OCI-LY7 (cell line): Measurements from ENCODE around the gene PRCP. TPM values are rescaled to one million over a fixed set of nuclear protein-coding genes. Genes with fewer than 3 reads are reported as not detected.
A peak's percentile ranks its signal among the peaks of the same experiment; 100 is the strongest.

Source experiments
- Bru-seq: library from RNA; stranded (reverse); fragments of 400-500 nt; gene quantifications from one replicate; lab custom pipeline; 2021; lab: Mats Ljungman, UMichigan
- BruChase-seq, 2 experiments: library from RNA; stranded (reverse); fragments of 400-500 nt; gene quantifications; one replicate each; lab custom pipeline; 2021; lab: Mats Ljungman, UMichigan
- BruUV-seq: library from RNA; stranded (reverse); fragments of 400-500 nt; replicated peaks from 2 replicates; lab custom pipeline; 2021; lab: Mats Ljungman, UMichigan
- CTCF ChIA-PET: fragments of 300-600 bp; sonication (Branson Sonifier 250); formaldehyde crosslinking; loops from one replicate; lab custom pipeline; 2022; ENCODE audit warnings: antibody characterized with exemption; ENCODE audit not compliant: unreplicated experiment; lab: Charles Lee
- POLR2A ChIA-PET: fragments of 300-600 bp; sonication (Branson Sonifier 250); formaldehyde crosslinking; loops from one replicate; lab custom pipeline; 2022; ENCODE audit warnings: antibody characterized with exemption; lab: Charles Lee
- DNase-seq: peaks from one replicate; pipeline ENCODE4 v3.0.0-alpha.2; 2015; ENCODE audit warnings: low spot score
- H2AFZ ChIP-seq: fragments of 200-600 bp; sonication (generic), shearing (Covaris generic); 2 replicates; pipeline ENCODE4 v1.6.1; 2014; ENCODE audit warnings: mild to moderate bottlenecking, antibody characterized with exemption, low read length, moderate library complexity
- H3K27ac ChIP-seq: fragments of 200-600 bp; sonication (generic); 2 replicates; pipeline ENCODE4 v1.5.1; 2014; ENCODE audit warnings: mixed run types, low read depth, mild to moderate bottlenecking, moderate library complexity, low read length, inconsistent platforms; ENCODE audit not compliant: poor library complexity, severe bottlenecking
- H3K36me3 ChIP-seq: fragments of 200-600 bp; sonication (generic); 2 replicates; pipeline ENCODE4 v1.6.1; 2014; ENCODE audit warnings: mild to moderate bottlenecking, antibody characterized with exemption, low read length, moderate library complexity, mixed read lengths; ENCODE audit not compliant: insufficient read depth
- H3K4me1 ChIP-seq: fragments of 200-600 bp; sonication (generic); 2 replicates; pipeline ENCODE4 v1.5.1; 2014; ENCODE audit warnings: mild to moderate bottlenecking, low read length; ENCODE audit not compliant: insufficient read depth, poor library complexity, severe bottlenecking
- H3K4me2 ChIP-seq: fragments of 200-600 bp; sonication (generic); 2 replicates; pipeline ENCODE4 v1.6.1; 2014; ENCODE audit warnings: mild to moderate bottlenecking, low read length
- H3K4me3 ChIP-seq: fragments of 200-600 bp; sonication (generic); 2 replicates; pipeline ENCODE4 v1.5.1; 2014; ENCODE audit warnings: mild to moderate bottlenecking, low read depth, low read length; ENCODE audit not compliant: poor library complexity, severe bottlenecking
- H3K79me2 ChIP-seq: fragments of 200-600 bp; sonication (generic); 2 replicates; pipeline ENCODE4 v1.6.1; 2016; ENCODE audit warnings: low read depth, mild to moderate bottlenecking, low read length, moderate library complexity, mixed read lengths; ENCODE audit not compliant: insufficient read depth
- H3K9me2 ChIP-seq: fragments of 200-600 bp; sonication (generic); 2 replicates; pipeline ENCODE4 v1.6.1; 2016; ENCODE audit warnings: mild to moderate bottlenecking, low read length, mixed read lengths; ENCODE audit not compliant: insufficient read depth
- H3K9me3 ChIP-seq: fragments of 200-600 bp; sonication (generic); 2 replicates; pipeline ENCODE4 v1.6.1; 2014; ENCODE audit warnings: mild to moderate bottlenecking, mixed run types, low read length, mixed read lengths
- H4K20me1 ChIP-seq: fragments of 200-600 bp; sonication (generic); 2 replicates; pipeline ENCODE4 v1.6.1; 2014; ENCODE audit warnings: mild to moderate bottlenecking, antibody characterized with exemption, low read length, moderate library complexity, mixed read lengths; ENCODE audit not compliant: insufficient read depth
- CTCF ChIP-seq: fragments of 200-600 bp; sonication (generic); conservative IDR thresholded peaks from 2 replicates; pipeline ENCODE4 v1.5.1; 2014; ENCODE audit warnings: mild to moderate bottlenecking, antibody characterized with exemption, low read length, moderate library complexity, mixed read lengths
- EZH2phosphoT487 ChIP-seq: fragments of 200-600 bp; sonication (generic); IDR thresholded peaks from 2 replicates; pipeline ENCODE4 v1.6.1; 2018; ENCODE audit warnings: low read depth, borderline replicate concordance, mild to moderate bottlenecking, mixed run types, antibody characterized with exemption, low read length, moderate library complexity, mixed read lengths
- intact Hi-C: fragments of 100-400 bp; cut with micrococcal nuclease; formaldehyde crosslinking; loops from one replicate; pipeline ENCODE4 v1.10.0; 2022; ENCODE audit not compliant: unreplicated experiment
- long read RNA-seq: library from polyadenylated mRNA; stranded (forward); transcript quantifications from one replicate; pipeline ENCODE4 v2.0.0, GENCODE V29; 2022
- total RNA-seq, 2 experiments: library from RNA; depleted of rRNA in 1 of 2; stranded (reverse); fragments of >200 nt in 1 of 2; shearing (Covaris generic) in 1 of 2; gene quantifications; 2 replicates each; pipeline ENCODE4 v1.2.3, GENCODE V29; 2014 to 2022

Gene PRCP
- total RNA-seq (2014; rRNA removed; shearing (Covaris generic)) (6.5 and 11.0 TPM in 2 replicates), total RNA-seq (2022) (17.4 and 18.3 TPM in 2 replicates), Bru-seq, nascent RNA (percentile 56 among the genes with signal in this experiment), BruChase-seq, experiment 1, labeled RNA remaining after a 6-hour chase (percentile 53 among the genes with signal in this experiment), BruChase-seq, experiment 2, labeled RNA remaining after a 2-hour chase (percentile 49 among the genes with signal in this experiment)
- long read RNA-seq, full-length matches to known transcripts, result 18 of 98 reads
- long read RNA-seq, partial matches to known transcripts, result 1 of 98 reads
- long read RNA-seq, other reads (novel, unspliced or antisense), result 79 of 98 reads

DNA sequence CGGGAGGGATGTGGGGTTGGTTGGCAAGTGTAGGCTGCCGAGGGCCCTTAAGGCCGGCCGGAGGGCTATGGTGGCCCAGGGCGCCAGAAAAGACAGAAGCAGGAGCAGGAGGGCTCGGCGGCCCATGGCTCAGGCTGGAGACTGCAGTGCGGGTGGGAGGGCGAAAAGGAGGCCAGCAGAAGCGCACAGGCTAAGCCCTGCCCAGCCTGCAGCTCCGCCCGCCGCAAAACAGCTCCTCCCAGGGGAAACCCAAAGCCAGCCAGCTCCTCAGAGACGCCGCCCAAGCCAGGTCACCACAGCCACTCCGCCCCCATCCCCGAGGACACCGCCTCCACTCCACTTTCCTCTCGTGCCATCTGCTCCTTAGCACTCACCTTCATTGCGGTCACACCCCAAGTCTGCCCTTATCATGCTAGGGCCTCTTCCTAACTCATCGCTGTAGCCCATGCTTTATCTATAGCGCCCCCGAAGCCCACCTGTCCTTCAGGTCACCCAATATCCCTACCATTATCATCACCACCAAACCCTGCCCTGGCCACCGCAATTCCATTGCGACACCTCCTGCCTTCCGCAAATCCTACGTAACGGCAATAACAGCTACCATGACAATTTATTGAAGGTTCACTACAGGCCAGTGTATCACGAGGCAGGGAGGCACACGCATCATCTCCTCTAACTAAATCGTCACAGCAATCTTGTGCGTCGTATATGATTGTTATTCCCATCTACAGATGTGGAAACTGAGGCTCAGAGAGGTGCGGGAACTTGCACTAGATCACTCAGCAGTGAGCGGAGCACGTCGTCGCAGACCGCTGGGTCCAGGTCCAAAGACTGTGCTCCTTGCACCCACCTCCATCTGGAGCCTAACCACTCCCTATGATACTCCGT is at the start of gene PRCP:
PRCP (minus strand) TSS at position 154 of the 888 bp plus-strand sequence; CDS start at position 126, 28 bp downstream.
- Histone ChIP-seq H3K79me2 (peaks cover 43% of the 10 kb centered on the region), H3K4me2 (peak within 1 kb of the TSS; percentile 81), H3K4me1 (peaks cover 55% of the 10 kb centered on the region), H3K4me3 (peak within 1 kb of the TSS; percentile 79), H4K20me1 (peaks cover 18% of the 10 kb centered on the region; the same call in 1 of the 2 replicates), H3K36me3 (no peaks in the 10 kb centered on the region; the same call in 1 of the 2 replicates), H2AFZ (peak within 1 kb of the TSS; percentile 80), H3K27ac (peak within 1 kb of the TSS; percentile 67), H3K9me3 (no peaks in the 10 kb centered on the region), H3K9me2 (no peaks in the 10 kb centered on the region)
- ChIA-PET POLR2A (interaction anchor here (0.6 to 4.6 kb wide), 38 partner anchors 8 to 392 kb away, joined by 3 to 36 read pairs (median 3); partner anchors contain the start of genes CCDC90B, PCF11 and RAB30), CTCF (interaction anchor here (0.7 to 1.5 kb wide), 4 partner anchors 30 to 46 kb away, joined by 3 to 5 read pairs (median 4); no protein-coding TSS in a partner anchor)
- BruUV-seq, result no TSS peak
- DNase-seq, result peak; percentile 89
- intact Hi-C loops, result loop anchor here (1.0 to 10.0 kb wide), 4 partner anchors 33 to 384 kb away; partner anchors contain the start of genes ANKRD42 and PCF11
- peak; percentile 48 for TF ChIP-seq CTCF
- no peak for TF ChIP-seq EZH2phosphoT487

DNA sequence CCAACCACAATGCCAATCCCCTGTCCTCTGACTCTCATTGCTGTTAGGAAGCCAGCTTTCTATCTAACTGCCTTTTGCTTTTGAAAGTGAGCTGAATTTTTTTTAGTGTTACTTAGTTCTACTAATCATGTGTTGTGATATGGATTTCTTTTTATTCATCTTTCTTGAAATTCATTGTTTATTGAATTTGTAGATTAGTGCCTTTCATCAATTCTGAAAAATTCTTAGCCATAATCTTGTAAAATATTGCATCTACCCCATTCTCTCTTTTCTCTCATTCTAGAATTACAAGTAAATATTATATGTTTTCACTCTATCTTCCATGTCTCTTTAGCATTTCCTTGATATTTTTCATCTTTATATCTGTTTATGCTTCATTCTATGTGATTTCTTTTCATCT is 49.1 kb upstream of the PRCP start:
- ChIA-PET CTCF (no interaction called here), POLR2A (interaction anchor here (1.4 to 9.5 kb wide), 3 partner anchors 9 to 19 kb away, joined by 5 to 83 read pairs (median 14); no protein-coding TSS in a partner anchor)
- Histone ChIP-seq H3K9me3 (peaks cover 14% of the 10 kb centered on the region), H3K4me3 (no peak overlapping the region), H3K27ac (no peak overlapping the region), H3K36me3 (peaks cover 4% of the 10 kb centered on the region; the same call in 1 of the 2 replicates), H2AFZ (no peak overlapping the region), H3K79me2 (no peaks in the 10 kb centered on the region), H4K20me1 (no peaks in the 10 kb centered on the region), H3K4me1 (peaks cover 16% of the 10 kb centered on the region), H3K4me2 (no peak overlapping the region), H3K9me2 (no peaks in the 10 kb centered on the region)
- DNase-seq, result no peak
- no peak for TF ChIP-seq EZH2phosphoT487
- no peak for TF ChIP-seq CTCF
- no TSS peak for BruUV-seq
- intact Hi-C loops, result no loop called here
